Glutamatergic neuron (in vitro differentiated cells): ENCODE measurements around the gene IL9. TPM values are rescaled to one million over a fixed set of nuclear protein-coding genes. Genes with fewer than 3 reads are reported as not detected.

Experiments
- DNase-seq: peaks from one replicate; pipeline ENCODE4 v3.0.0; 2022
- H3K27ac Mint-ChIP-seq: one replicate; pipeline ENCODE4 v1.8.0; 2020; ENCODE audit warnings: mild to moderate bottlenecking, mixed read lengths, inconsistent platforms; ENCODE audit not compliant: unreplicated experiment
- H3K27me3 Mint-ChIP-seq: one replicate; pipeline ENCODE4 v1.8.0; 2020; ENCODE audit warnings: mild to moderate bottlenecking, moderate library complexity, mixed read lengths, inconsistent platforms; ENCODE audit not compliant: unreplicated experiment
- H3K36me3 Mint-ChIP-seq: one replicate; pipeline ENCODE4 v1.8.0; 2020; ENCODE audit warnings: mild to moderate bottlenecking, mixed read lengths, inconsistent platforms; ENCODE audit not compliant: unreplicated experiment
- H3K4me1 Mint-ChIP-seq: one replicate; pipeline ENCODE4 v1.8.0; 2020; ENCODE audit warnings: mild to moderate bottlenecking, low read depth, mixed read lengths, inconsistent platforms; ENCODE audit not compliant: unreplicated experiment
- H3K4me3 Mint-ChIP-seq: one replicate; pipeline ENCODE4 v1.8.0; 2020; ENCODE audit warnings: mild to moderate bottlenecking, mixed read lengths, inconsistent platforms; ENCODE audit not compliant: unreplicated experiment
- H3K9me3 Mint-ChIP-seq: one replicate; pipeline ENCODE4 v1.8.0; 2020; ENCODE audit warnings: mild to moderate bottlenecking, moderate library complexity, mixed read lengths, inconsistent platforms; ENCODE audit not compliant: unreplicated experiment
- total RNA-seq: library from RNA; stranded (reverse); fragmentation: NEBNext Ultra II Directional; extraction: Animal tissue kit (Norgen Biotek cat#: 25700); gene quantifications from one replicate; pipeline ENCODE4 v1.2.1, GENCODE V29; 2021; ENCODE audit not compliant: unreplicated experiment
- TF ChIP-seq, protein P1 (sequence below): fragments of 200-600 bp; sonication (generic); IDR thresholded peaks from one replicate; pipeline ENCODE4 v1.5.0; 2021; ENCODE audit not compliant: partially characterized antibody, unreplicated experiment

Gene IL9
- total RNA-seq, 1 donor from 2014 or later = not detected

DNA sequence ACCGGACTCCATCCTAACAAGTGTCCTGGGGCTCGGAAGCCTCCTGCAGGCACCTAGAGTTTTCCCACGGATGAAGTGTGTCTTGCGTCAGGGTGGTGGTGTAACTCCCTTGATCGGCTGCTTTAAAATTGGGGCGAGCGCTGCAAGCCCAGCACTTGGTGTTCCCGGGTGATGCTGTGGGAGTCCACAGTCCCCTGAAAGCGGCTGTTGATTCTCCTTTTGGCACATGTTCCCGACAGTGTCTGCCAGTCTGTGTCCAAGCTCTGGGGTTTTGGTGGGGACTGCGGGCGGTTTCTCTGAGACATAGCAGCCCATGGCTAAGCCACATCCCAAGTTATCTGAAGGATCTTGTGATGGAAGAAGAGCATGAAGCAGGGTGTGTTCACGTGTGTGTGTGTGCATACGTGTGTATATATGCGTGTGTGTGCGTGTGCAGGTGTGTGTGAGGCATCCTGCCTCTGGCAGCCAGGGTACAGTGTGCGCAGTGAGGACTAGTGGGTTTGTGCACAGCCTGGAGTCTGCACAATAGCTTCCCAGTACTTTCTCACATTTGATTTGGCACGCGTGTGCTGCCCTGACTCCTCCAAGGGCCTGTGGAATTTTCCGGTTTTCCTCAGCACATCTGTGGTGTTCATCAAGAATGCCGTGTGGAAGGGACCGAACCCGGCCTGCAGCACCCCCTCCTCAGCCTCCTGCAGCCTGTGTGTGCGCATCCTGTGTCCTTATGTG, 44.3 kb downstream of the IL9 start:
- H3K36me3 Mint-ChIP-seq = peaks cover 23% of the 10 kb centered on the region
- H3K9me3 Mint-ChIP-seq = no peaks in the 10 kb centered on the region
- peaks cover 3% of the 10 kb centered on the region for H3K27me3 Mint-ChIP-seq
- no peak overlapping the region for H3K27ac Mint-ChIP-seq
- DNase-seq = no peak
- no peaks in the 10 kb centered on the region for H3K4me1 Mint-ChIP-seq
- H3K4me3 Mint-ChIP-seq = no peak overlapping the region
- TF ChIP-seq, protein P1, sequence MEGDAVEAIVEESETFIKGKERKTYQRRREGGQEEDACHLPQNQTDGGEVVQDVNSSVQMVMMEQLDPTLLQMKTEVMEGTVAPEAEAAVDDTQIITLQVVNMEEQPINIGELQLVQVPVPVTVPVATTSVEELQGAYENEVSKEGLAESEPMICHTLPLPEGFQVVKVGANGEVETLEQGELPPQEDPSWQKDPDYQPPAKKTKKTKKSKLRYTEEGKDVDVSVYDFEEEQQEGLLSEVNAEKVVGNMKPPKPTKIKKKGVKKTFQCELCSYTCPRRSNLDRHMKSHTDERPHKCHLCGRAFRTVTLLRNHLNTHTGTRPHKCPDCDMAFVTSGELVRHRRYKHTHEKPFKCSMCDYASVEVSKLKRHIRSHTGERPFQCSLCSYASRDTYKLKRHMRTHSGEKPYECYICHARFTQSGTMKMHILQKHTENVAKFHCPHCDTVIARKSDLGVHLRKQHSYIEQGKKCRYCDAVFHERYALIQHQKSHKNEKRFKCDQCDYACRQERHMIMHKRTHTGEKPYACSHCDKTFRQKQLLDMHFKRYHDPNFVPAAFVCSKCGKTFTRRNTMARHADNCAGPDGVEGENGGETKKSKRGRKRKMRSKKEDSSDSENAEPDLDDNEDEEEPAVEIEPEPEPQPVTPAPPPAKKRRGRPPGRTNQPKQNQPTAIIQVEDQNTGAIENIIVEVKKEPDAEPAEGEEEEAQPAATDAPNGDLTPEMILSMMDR = no peak

DNA sequence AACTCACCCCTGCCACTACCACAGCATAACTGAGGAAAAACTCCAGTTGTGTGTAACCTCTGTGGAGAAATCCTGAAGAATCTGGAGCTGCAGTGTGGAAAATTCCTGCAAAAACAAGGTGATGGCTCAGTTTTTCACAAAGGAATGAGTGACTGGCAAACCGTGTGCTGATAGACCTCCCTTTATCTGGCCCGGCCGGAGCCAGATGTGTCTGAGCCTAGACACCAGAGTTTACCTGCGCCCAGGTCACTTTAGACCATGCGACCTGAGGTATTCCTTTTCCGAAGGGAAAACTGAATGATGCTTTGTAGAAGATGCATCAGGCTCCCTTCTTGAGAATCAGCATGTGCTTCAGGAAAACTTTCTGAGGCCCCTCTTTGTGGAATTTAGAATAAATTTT, 45.0 kb downstream of the IL9 start:
- H3K4me3 Mint-ChIP-seq = no peak overlapping the region
- no peak for DNase-seq
- H3K9me3 Mint-ChIP-seq = no peaks in the 10 kb centered on the region
- H3K4me1 Mint-ChIP-seq = no peaks in the 10 kb centered on the region
- peaks cover 23% of the 10 kb centered on the region for H3K36me3 Mint-ChIP-seq
- H3K27ac Mint-ChIP-seq = no peak overlapping the region
- TF ChIP-seq, protein P1 = no peak
- peaks cover 3% of the 10 kb centered on the region for H3K27me3 Mint-ChIP-seq

DNA sequence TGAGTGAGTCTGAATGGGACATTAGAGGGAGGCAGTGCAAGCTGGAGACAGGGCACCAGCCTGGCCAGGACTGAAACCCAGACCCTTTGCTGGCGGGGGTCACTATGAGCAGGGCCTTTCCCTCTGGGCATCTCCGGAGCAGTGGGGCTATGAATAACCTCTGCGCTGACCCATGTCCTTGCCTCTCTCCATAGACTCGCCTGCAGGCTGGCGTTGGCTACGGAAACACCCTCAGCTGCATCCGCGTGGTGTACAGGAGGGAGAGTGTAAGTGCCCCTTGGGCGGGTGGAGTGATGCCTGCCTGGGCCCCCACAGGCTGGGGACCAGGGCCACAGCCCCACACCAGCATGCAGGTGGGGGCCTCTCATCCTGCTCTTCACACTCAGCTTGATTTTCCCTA, 45.4 kb downstream of the IL9 start:
- Mint-ChIP-seq H3K36me3 (peaks cover 23% of the 10 kb centered on the region), H3K4me3 (no peak overlapping the region), H3K27ac (no peak overlapping the region), H3K27me3 (peaks cover 3% of the 10 kb centered on the region), H3K9me3 (no peaks in the 10 kb centered on the region), H3K4me1 (no peaks in the 10 kb centered on the region)
- no peak for DNase-seq
- TF ChIP-seq, protein P1 = no peak

DNA sequence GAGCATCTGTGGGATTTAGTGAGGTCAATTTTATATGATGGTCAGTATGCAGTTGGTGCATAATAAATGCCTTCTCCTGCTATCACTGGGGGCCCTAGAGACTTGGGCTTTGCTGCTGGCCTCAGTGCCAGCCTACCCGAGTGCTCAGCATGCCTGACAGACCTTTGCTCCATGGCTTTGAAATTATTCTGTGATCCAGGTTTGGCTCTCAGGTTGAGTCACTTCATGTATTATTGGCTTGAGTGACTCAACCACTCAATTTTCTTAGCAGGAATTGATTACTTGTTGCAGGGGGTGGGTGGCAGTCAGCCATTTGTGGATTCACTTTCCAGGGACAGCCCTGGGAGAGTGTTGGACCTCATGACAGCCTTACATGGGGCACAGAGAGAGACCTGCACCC, 47.7 kb downstream of the IL9 start:
- H3K27ac Mint-ChIP-seq = no peak overlapping the region
- DNase-seq = no peak
- H3K36me3 Mint-ChIP-seq = peaks cover 4% of the 10 kb centered on the region
- no peaks in the 10 kb centered on the region for H3K9me3 Mint-ChIP-seq
- H3K4me1 Mint-ChIP-seq = peaks cover 4% of the 10 kb centered on the region
- H3K27me3 Mint-ChIP-seq = peaks cover 5% of the 10 kb centered on the region
- H3K4me3 Mint-ChIP-seq = no peak overlapping the region
- TF ChIP-seq, protein P1 = no peak

DNA sequence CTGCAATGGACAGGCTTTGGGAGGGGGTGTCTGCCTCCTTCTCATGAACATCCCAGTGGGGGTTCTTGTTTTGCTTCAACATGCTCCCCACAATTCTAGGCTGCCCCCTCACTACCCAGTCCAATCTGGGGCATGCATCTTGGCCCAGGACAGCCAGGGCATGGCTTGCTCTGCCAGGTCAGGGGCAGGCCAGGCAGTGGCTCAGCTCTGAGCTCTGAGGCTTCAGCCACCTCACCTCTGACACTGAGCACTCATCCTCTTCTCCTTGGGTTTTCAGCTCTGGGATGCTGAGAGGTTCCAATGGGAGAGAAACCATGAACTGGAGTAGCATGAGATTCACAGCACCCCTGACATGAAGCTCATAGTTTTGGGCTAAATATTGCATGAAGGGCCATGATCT, 49.3 kb downstream of the IL9 start:
- TF ChIP-seq, protein P1 = no peak
- no peak for DNase-seq
- H3K4me3 Mint-ChIP-seq = no peak overlapping the region
- H3K9me3 Mint-ChIP-seq = no peaks in the 10 kb centered on the region
- peaks cover 4% of the 10 kb centered on the region for H3K4me1 Mint-ChIP-seq
- H3K27me3 Mint-ChIP-seq = peaks cover 5% of the 10 kb centered on the region
- H3K27ac Mint-ChIP-seq = no peak overlapping the region
- H3K36me3 Mint-ChIP-seq = no peaks in the 10 kb centered on the region
